Thyroid gland (tissue), 4 donors: ENCODE results near the gene ACP2. TPM values are rescaled to one million over a fixed set of nuclear protein-coding genes. Genes with fewer than 3 reads are reported as not detected.
A peak's percentile ranks its signal among the peaks of the same experiment; 100 is the strongest.

Experiments used
- DNase-seq, 2 donors: peaks; one replicate each; pipeline ENCODE4 v3.0.0-alpha.2; 2019
- H3K27ac ChIP-seq, 3 donors: fragments of 200-600 bp; sonication (generic); 1 replicate in 2 of 3; 2 replicates in 1 of 3; pipeline ENCODE4 v1.5.1; 2016 to 2019; ENCODE audit warnings: mild to moderate bottlenecking in 1 of 3, moderate library complexity in 1 of 3
- H3K27me3 ChIP-seq: fragments of 200-600 bp; sonication (generic); one replicate; pipeline ENCODE4 v1.5.1; 2019
- H3K36me3 ChIP-seq, 2 donors: fragments of 200-600 bp; sonication (generic); one replicate each; pipeline ENCODE4 v1.5.1; 2016 to 2019
- H3K4me1 ChIP-seq, 2 donors: fragments of 200-600 bp; sonication (generic); one replicate each; pipeline ENCODE4 v1.5.1; 2017 to 2019
- H3K4me3 ChIP-seq, 3 donors: fragments of 200-600 bp; sonication (generic); replicated peaks in 1 of 3; 1 replicate in 2 of 3; 2 replicates in 1 of 3; pipeline ENCODE4 v1.5.1; 2016; ENCODE audit warnings: mild to moderate bottlenecking in 1 of 3
- H3K9me3 ChIP-seq: fragments of 200-600 bp; sonication (generic); one replicate; pipeline ENCODE4 v1.5.1; 2017
- CTCF ChIP-seq, 6 experiments: fragments of 200-600 bp in 3 of 6; fragments of 450-650 bp in 3 of 6; sonication (generic) in 3 of 6; IDR thresholded peaks; one replicate each; pipeline ENCODE4 v1.5.1; 2016 to 2019; ENCODE audit warnings: antibody characterized with exemption in 6 of 6, mild to moderate bottlenecking in 2 of 6, inconsistent platforms in 1 of 6, moderate library complexity in 1 of 6
- POLR2A ChIP-seq, 2 donors: fragments of 450-650 bp; IDR thresholded peaks; one replicate each; pipeline ENCODE4 v1.6.1; 2017; ENCODE audit warnings: antibody characterized with exemption in 2 of 2, mild to moderate bottlenecking in 2 of 2, moderate library complexity in 1 of 2
- WGBS, 2 donors: methylation state at CpG; one replicate each; pipeline ENCODE4 v1.1.5; 2017; 5-methylcytosine and 5-hydroxymethylcytosine counted together
- intact Hi-C: fragments of 100-400 bp; cut with DNase I; formaldehyde crosslinking; loops from one replicate; pipeline ENCODE4 v1.15.1; 2023
- total RNA-seq, 4 donors: library from RNA; depleted of rRNA; stranded (reverse); fragments of >200 nt; gene quantifications; one replicate each; pipeline ENCODE4 v1.2.3, GENCODE V29; 2016

Gene ACP2
- total RNA-seq, 4 donors from 2014 or later, result 32.4 to 98.5 (median 73.3) TPM

- Histone ChIP-seq H3K4me3 (no peak overlapping the region), H3K36me3 (no peaks in the 10 kb centered on the region), H3K27ac (peak overlapping the region in 2 of 3 donors; percentile 46 to 69), H3K27me3 (no peaks in the 10 kb centered on the region), H3K9me3 (no peaks in the 10 kb centered on the region), H3K4me1 (peaks cover 21 to 55% of the 10 kb centered on the region in 2 donors)
- WGBS, 2 donors, result 78 to 90% methylated on average over 2 of the region's 2 CpGs
- DNase-seq, result no peak
- intact Hi-C loops, result no loop called here
- TF ChIP-seq CTCF (IDR thresholded peaks at IDR 0.05) (no peak), POLR2A (IDR thresholded peaks at IDR 0.05) (no peak)
Observed at GRCh38 chr11:47253660-47254059, 5.0 kb upstream of the ACP2 start.

- no peaks in the 10 kb centered on the region for H3K36me3 ChIP-seq
Observed at GRCh38 chr11:47251751-47252150, 3.1 kb upstream of the ACP2 start.

DNA sequence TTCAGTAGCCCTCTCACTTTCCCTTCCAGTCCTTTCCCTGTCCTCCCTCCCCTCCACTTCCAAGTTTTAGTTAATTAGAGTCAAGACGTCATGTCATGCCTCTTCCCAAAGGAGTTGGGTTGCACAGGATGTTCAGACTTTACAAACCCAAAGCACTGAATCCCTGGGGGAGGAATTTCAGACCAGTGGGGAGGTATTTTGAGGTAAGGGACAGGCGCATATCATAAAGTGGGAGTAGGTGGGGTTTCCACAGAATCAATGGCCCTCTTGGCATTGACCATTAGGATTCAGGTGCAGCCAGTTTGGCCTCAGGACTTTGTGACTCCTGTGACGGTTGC lies 733 bp upstream of the ACP2 start:
- TF ChIP-seq POLR2A (IDR thresholded peaks at IDR 0.05), result no peak
- H3K9me3 ChIP-seq, result no peaks in the 10 kb centered on the region
- intact Hi-C loops, result loop anchor here (5.0 kb wide), 1 partner anchor 67 kb away; no protein-coding TSS in a partner anchor
- peaks cover 12 to 13% of the 10 kb centered on the region in 2 donors for H3K36me3 ChIP-seq
- DNase-seq, result no peak
- peak overlapping the region; percentile 23 to 88 (median 81) for H3K27ac ChIP-seq
- WGBS, 2 donors, result 50 to 54% methylated on average over 3 of the region's 3 CpGs
- peak overlapping the region in 2 of 3 donors; percentile 44 to 78 for H3K4me3 ChIP-seq
- H3K27me3 ChIP-seq, result no peaks in the 10 kb centered on the region
- H3K4me1 ChIP-seq, result peaks cover 16 to 32% of the 10 kb centered on the region in 2 donors

More at GRCh38 chr11:47251751-47252150, 3.1 kb upstream of the ACP2 start:
- Histone ChIP-seq H3K27me3 (no peaks in the 10 kb centered on the region), H3K4me3 (no peak overlapping the region), H3K4me1 (peaks cover 16 to 50% of the 10 kb centered on the region in 2 donors), H3K9me3 (no peaks in the 10 kb centered on the region), H3K27ac (no peak overlapping the region)
- WGBS, 2 donors, result 81 to 83% methylated on average over 3 of the region's 3 CpGs
- intact Hi-C loops, result no loop called here
- no peak for DNase-seq
- no peak for TF ChIP-seq CTCF (IDR thresholded peaks at IDR 0.05)
- no peak for TF ChIP-seq POLR2A (IDR thresholded peaks at IDR 0.05)

- Histone ChIP-seq H3K27ac (peak overlapping the region; percentile 23 to 88 (median 81)), H3K4me1 (peaks cover 16 to 22% of the 10 kb centered on the region in 2 donors), H3K27me3 (no peaks in the 10 kb centered on the region), H3K36me3 (peaks cover 18 to 22% of the 10 kb centered on the region in 2 donors), H3K4me3 (peak overlapping the region; percentile 23 to 78 (median 44)), H3K9me3 (no peaks in the 10 kb centered on the region)
- TF ChIP-seq POLR2A (IDR thresholded peaks at IDR 0.05) (no peak), CTCF (IDR thresholded peaks at IDR 0.05) (no peak)
- intact Hi-C loops, result loop anchor here (5.0 kb wide), 1 partner anchor 66 kb away; no protein-coding TSS in a partner anchor
- no peak for DNase-seq
- 0 to 1% methylated on average over 6 to 7 of the region's 7 CpGs for WGBS, 2 donors
Observed at GRCh38 chr11:47248304-47248663, 330 bp downstream of the ACP2 start.

DNA sequence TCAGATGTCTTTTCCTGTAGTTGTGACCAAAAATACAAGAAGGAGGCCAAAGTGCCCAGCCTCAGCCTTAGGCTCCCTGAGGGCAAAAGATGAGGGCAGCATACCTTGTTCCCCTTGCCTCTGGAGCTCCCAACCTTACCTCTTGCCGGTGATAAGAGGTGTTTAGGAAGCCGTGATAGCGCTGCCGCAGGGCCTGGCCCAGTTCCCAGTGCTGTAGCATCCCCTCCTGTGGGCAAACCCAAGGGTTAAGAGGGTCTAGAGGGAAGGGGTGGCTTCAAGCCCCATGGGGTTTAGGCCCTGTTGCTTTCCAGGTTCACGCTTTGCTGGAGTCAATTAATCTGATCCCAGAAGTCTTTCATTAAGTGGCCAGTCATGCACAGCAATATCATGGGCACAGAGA lies 1.1 kb downstream of the ACP2 start:
- Histone ChIP-seq H3K4me3 (peak overlapping the region in 1 of 3 donors; percentile 78), H3K36me3 (peaks cover 26 to 30% of the 10 kb centered on the region in 2 donors), H3K9me3 (no peaks in the 10 kb centered on the region), H3K27me3 (no peaks in the 10 kb centered on the region), H3K4me1 (peaks cover 16 to 21% of the 10 kb centered on the region in 2 donors), H3K27ac (no peak overlapping the region)
- no peak for TF ChIP-seq POLR2A (IDR thresholded peaks at IDR 0.05)
- TF ChIP-seq CTCF (IDR thresholded peaks at IDR 0.05), result no peak
- intact Hi-C loops, result loop anchor here (5.0 kb wide), 1 partner anchor 65 kb away; no protein-coding TSS in a partner anchor
- WGBS, 2 donors, result 68 to 97% methylated on average over 5 of the region's 5 CpGs
- DNase-seq, result no peak
